GM19240 (cell line): Measurements from ENCODE around the gene ZGPAT.
"Not testable (repeated sequence)": the region's sequence is repeated elsewhere in the genome, so short reads cannot be mapped to it uniquely, and the experiment has no call there.

Experiments used
- DNase-seq: peaks from one replicate; pipeline ENCODE4 v3.0.0; 2011; ENCODE audit warnings: low spot score; ENCODE audit not compliant: insufficient read length

Gene ZGPAT

GRCh38 chr20:63702751-63703470 is 4.9 kb upstream of the ZGPAT start:
- DNase-seq, result no peak

GRCh38 chr20:63703471-63703975 is 4.3 kb upstream of the ZGPAT start:
- no peak for DNase-seq

GRCh38 chr20:63703976-63704748 is 3.7 kb upstream of the ZGPAT start:
- no peak for DNase-seq

- DNase-seq, result no peak
These were observed 3.1 kb upstream of the ZGPAT start for GRCh38 chr20:63704749-63705117.

GRCh38 chr20:63705232-63706026 is 2.4 kb upstream of the ZGPAT start:
- DNase-seq, result no peak

GRCh38 chr20:63706027-63706695 is 1.7 kb upstream of the ZGPAT start:
- DNase-seq, result no peak

- DNase-seq, result no peak
These were observed 834 bp upstream of the ZGPAT start for GRCh38 chr20:63706852-63707557.

- DNase-seq, result no peak
These were observed 686 bp downstream of the ZGPAT start for GRCh38 chr20:63708301-63709148.

DNA sequence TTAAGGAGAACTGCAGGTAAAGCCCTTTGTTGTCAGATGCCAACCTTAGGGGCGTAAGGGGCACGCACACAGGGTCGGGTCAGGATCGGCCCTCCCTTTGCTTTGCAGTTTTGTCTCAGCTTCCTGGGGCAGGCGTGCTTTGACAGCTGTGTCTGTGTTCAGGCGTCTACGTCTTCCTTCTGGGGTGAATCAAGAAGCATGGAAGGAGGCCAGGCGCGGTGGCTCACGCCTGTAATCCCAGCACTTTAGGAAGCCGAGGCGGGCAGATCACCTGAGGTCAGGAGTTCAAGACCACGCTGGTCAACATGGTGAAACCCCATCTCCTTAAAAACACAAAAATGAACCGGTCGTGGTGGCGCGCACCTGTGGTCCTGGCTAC is 1.3 kb downstream of the ZGPAT start:
- DNase-seq, result no peak

DNA sequence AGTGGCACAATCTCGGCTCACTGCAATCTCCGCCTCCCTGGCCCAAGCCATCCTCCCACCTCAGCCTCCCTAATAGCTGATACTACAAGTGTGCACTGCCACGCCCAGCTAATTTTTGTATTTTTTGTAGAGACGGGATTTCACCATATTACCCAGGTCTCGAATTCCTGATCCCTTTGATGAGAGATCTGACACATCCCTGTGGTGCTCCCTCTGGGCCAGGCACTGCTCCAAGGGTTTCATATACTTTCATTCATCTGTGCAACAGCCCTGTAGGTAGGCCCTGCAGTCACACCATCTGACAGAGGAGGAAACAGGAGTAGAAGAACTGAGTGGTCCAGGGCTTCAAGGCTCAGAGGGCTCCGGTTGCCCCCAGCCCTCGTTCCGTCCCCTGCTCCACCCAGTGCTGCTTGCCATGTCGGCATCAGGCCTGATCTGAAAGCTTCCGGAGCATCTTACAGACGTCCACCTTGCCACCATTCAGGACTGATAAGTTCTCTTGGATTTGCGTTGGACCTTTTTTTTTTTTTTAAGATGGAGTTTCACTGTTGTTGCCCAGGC is 3.3 kb downstream of the ZGPAT start:
- DNase-seq, result no peak

GRCh38 chr20:63712191-63712590 is 4.4 kb downstream of the ZGPAT start:
- DNase-seq, result no peak

DNA sequence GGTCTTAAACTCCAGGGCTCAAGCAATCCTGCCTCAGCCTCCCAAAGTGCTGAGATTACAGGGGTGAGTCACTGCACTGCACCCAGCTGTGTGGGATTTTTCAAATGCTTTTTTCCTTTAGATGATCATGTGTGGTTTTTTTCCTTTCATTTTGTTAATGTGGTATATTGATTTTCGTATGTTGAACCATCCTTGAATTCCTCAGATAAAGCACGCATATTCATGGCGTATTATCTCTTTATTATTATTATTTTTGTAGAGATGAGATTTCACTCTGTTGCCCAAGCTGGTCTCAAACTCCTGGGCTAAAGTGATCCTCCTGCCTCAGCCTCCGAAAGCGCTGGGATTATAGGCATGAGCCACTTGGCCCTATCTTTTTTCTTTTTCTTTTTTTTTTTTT is 7.0 kb downstream of the ZGPAT start:
- no peak for DNase-seq

GRCh38 chr20:63718996-63719395 is 11.2 kb downstream of the ZGPAT start:
- no peak for DNase-seq

DNA sequence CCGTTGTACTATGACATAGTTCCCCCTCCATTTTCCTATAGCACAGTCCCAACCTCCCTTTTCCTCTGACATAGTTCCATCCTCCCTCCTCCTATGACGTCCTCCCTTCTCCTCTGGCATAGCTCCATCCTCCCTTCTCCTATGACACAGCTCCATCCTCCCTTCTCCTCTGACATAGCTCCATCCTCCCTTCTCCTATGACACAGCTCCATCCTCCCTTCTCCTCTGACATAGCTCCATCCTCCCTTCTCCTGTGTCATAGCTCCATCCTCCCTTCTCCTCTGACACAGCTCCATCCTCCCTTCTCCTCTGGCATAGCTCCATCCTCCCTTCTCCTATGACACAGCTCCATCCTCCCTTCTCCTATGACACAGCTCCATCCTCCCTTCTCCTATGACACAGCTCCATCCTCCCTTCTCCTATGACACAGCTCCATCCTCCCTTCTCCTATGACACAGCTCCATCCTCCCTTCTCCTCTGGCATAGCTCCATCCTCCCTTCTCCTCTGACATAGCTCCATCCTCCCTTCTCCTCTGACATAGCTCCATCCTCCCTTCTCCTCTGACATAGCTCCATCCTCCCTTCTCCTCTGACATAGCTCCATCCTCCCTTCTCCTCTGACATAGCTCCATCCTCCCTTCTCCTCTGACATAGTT is 15.3 kb downstream of the ZGPAT start:
- DNase-seq, result not testable (repeated sequence)

- DNase-seq, result not testable (repeated sequence)
These were observed 22.4 kb downstream of the ZGPAT start for GRCh38 chr20:63730189-63730733.

GRCh38 chr20:63731410-63731809 is 23.6 kb downstream of the ZGPAT start:
- DNase-seq, result no peak

DNA sequence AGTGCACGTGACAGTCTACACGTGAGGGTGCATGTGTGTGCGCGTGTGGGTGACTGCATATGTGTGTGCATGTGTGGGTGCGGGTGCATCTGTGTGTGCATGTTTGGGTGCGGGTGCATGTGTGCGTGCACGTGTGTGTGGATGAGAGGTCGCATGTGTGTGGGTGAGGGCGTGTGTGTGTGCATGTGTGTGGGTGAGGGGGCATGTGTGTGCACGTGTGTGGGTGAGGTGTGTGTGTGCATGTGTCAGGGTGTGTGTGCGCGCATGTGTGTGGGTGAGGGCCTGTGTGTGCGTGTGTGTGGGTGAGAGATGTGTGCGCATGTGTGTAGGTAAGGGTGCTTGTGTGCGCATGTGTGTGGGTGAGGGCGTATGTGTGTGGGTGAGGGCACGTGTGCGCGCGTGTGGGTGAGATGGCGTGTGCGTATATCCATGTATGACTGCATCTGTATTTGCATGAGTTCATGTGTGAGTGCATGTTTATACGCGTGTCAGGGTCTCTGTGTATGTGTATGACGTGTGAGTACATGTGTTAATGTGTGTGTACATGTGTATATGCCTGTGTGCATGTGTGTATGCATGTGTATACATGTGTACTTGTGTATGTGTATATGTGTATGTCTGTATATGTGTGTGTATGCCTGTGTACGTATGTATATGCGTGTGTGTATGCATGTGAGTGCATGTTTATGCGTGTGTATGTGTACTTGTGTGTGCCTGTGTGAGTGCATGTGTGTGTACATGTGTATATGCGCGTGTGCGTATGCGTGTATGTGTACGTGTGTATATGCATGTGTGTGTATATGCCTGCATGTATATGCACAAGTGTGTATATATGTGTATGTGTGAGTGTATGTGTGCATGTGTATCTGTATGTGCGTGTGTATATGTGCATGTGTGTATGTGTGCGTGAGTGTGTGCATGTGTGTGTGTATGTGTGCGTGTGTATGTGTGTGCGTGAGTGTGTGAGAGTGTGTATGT is 24.6 kb downstream of the ZGPAT start:
- no peak for DNase-seq

- no peak for DNase-seq
These were observed 25.3 kb downstream of the ZGPAT start for GRCh38 chr20:63733117-63733516.
